GF-D8 (cell line): ENCODE results near the gene ALLC.
"Not testable (repeated sequence)": the region's sequence is repeated elsewhere in the genome, so short reads cannot be mapped to it uniquely, and the experiment has no call there.

Experiments
- DNase-seq: peaks from one replicate; lab custom pipeline; 2025; lab: John Stamatoyannopoulos, UW

The ALLC gene

DNA sequence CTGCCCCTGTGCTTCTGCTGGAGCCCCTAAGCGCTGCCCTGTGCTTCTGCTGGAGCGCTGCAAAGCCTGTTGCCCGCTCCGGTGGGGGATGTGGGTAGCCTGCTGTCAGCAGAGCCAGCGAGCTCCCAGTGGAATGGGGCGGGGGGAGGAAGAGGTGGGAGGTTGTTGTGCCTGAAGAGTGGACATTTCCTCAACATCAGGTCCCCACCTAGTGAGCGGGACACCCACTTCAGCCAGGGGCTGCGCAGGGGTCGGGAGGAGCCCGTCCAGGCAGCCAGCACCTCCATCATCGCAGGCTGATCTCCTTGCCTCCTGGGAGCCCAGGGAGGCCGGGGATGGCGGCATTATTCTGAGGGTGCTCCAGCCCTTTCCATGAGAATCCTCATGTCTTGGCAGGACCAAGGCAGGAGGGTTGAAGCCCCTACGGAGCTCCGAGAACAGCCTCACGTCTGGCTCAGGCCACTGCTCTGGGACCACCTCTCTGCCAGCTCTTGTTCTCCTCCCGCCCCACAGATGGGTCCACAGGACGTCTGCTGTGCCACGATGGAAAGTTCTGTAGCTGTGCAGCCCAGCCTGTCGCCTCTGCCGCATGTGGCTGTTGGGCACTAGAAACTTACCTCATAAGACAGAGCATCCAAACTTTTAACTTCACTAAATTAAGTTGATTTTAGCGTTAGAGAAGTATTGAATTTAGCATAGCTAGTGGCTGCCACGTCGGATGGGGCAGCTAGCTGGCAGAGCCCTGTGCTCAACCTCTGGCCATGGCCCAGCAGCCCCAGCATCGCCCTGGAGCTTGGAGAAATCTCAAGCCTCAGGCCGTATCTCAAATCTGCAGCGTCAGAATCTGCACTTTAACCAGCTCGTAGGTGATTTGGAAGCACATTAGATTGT, 1.9 kb upstream of the ALLC start:
- no peak for DNase-seq

DNA sequence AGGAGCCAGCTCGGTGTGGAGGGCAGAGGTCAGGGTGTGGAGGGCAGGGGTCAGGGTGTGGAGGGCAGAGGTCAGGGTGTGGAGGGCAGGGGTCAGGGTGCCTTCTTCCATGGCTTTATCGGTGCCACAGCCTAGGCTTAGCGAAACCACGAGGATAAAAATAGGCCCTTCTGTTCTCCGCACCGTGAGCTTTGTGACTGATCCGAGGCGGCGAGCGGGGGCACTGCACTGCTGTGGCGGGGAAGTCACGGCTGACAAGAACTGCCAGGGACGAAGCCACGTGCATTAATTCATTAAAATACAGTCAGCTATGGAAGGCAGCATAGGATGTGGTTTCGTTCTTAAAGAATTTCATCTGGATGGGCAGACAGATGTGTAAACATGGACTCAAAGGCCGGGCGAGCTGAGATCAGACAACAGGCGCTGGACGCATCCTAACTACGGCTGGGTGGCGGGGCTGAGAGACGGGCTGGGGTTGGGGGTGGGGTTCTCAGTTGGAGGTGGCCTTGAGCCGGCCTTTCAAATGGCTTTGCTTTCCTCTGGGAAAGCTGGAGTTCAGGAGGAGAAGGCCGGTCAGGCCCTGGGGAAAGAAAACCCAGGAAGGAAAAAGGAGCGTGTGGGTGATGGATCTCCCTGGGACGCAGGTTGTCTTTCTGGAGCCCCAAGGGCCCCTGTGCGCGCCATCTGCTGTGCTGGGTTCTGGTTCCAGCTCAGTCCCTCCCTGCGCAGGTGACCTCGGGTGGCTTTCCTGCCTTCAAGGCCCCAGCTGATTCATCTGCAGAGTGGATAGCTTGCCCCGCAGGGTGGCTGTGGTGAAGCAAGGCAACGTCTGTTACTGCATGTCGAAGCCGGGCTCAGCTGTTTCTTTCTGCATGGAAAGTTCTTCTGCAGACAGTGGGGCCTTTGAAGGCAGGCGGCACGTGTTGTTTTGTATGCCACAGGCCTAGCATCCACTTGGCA, 958 bp upstream of the ALLC start:
- no peak for DNase-seq

DNA sequence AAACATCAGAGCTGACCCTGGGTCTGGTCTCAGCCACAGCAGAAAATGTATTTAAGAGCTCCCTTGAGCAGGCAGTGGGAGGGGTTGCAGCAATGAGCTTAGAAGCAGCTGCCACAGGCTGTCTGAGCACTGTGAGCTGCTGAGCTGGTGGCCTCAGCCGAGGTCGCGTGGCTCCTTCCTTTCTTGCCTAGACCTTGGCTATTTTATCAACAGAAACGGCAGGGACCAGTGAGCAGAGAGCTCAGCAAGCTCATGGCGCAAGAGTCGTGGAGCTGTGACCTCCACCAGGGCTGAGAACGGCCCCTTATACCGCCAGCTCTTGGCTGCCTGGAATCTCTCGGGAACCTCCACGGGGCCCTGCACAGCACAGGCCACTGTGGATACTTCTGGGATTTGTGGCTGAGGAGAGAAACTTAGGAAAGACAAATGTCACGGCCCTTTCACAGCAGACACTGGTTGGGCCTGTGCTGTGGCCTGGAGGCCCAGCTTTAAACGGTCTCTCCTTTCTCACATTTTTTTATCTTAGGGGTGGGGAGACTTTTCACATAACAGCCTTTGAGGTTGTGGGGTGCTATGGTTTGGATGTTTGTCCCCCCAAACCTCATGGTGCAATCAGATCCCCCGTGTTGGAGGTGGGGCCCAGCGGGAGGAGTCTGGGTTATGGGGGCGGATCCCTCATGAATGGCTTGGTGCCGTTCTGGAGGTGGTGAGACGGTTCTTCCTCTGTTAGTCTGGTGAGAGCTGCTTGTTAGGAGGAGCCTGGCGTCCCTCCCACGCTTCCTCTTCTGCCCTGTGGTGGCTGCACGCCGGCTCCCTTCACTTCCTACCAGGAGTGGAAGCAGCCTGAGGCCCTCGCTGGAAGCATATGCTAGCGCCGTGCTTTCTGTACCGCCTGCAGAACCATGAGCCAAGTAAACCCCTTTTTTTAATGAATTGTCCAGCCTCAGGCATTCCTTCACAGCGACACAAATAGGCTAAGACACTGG, 1.7 kb downstream of the ALLC start:
- peak; percentile 75 for DNase-seq

DNA sequence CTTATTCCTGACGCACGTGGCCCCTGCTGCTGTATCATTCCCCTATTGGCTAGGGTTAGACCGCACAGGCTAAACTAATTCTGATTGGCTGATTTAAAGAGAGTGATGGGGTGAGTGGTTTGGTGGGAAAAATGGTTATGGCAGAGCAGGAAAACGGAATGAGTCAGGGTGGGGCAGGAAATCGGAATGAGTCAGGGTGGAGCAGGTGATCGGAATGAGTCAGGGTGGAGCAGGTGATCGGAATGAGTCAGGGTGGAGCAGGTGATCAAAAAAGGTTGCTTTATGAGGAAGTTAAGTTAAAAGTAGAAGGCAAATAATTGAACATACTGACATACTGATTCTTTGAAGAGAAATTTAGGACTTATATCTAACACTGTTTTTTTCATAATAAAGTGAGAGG, 2.6 kb downstream of the ALLC start:
- not testable (repeated sequence) for DNase-seq

DNA sequence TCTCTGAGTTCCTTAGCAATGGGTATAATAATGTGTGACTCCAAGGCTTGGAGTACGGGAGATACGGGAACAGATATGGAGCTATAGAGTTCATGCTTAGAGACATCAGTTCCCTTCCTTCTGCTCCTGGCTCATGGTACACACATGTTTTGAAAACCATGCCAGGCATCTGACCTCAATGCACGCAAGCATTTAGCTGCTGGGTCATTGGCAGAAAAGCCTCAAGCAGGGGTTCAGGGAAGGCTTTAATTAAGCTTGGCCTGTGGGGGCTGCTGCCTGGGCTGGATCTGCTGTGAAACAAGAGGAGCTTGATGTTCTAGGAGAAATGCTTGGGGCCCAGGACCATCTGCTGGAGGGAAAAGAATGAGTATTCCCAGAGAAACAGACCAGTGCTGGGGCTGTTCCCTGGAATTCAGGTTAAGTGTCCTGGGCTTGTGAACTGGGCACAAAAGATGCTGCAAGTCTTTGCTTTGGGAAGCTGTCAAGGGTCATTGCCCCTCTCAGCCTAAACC, 3.2 kb downstream of the ALLC start:
- DNase-seq = no peak

DNA sequence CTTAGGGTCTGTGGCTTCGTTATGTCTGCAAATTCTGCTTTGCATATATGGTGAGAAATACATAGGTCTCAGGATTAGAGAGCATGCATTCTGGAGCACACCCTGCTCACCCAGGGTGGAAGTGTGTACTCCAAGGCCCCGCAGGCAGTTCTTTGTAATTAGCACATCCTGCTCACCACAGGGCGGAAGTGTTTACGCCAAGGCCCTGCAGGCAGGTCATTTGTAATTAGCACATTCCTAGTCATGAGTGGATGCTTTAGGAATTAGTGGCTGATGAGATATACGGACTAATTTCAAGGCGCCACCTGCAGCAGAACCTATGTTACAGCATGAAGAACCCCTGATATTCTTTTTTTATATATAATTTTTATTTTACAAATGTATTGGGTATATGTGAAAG, 4.2 kb downstream of the ALLC start:
- DNase-seq = peak; percentile 46

DNA sequence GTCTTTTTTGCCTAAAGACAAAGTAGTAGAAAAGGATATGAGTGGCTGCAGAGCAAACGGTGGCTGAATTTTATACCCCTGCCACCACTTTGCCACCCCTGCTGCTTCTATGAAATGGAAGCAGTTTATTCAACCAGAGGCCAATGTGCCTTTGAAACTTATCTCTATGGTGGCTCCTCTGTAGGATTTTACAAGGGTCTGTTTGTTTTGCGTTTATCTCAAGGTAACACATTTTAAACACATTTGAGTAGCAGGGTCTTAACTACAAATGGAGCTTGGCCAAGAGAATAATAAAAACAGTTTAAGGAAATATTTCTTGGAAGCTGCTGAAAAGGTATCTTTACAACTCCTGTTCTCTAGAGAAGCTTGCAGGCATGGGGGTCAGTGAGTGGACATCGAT, 6.1 kb downstream of the ALLC start:
- DNase-seq = no peak

- no peak for DNase-seq
These were observed 6.9 kb downstream of the ALLC start for GRCh38 chr2:3664925-3665324.

GRCh38 chr2:3665886-3666612, 8.0 kb downstream of the ALLC start:
- no peak for DNase-seq

GRCh38 chr2:3666613-3666975, 8.6 kb downstream of the ALLC start:
- no peak for DNase-seq

DNA sequence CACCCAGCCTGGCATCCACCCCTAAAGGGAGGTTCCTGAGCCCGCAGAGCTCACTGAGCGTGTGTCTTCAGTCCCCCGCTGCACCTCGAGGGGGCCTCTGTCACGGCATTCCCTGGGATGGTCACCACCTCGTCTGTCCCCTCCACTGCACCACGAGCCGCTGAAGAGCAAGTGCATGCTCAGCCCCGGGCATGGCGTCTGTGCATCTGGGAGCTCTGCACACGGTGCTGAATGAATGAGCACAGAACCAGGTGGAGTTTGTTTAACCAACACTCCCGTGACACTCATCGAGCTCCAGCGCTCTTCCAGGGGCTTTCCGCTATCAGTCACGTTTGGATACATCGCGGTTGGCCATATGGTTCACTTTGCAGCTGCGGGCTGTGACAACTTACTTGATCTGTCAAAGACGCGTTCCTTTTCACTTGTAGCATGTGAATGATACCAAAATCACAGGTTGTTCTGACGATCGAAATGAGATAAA, 9.2 kb downstream of the ALLC start:
- no peak for DNase-seq

DNA sequence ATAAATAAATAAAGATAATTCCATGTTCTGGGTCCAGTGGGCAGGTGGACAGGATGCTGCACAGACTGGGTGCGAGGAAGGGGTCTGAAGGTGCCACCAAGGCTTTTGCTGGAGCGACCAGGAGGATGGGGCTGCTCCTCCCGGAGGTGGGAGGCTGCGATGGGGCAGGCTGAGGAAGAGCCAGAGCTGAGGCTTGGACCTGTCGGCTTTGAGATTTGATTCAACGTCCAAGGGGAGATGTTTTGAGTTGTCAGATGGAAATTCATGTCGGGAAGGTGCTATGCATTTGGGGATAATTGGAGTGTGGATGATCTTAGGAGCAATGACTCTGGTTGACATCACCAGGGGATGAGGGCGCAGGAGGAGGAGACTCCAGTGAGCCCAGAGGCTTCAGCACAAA, 11.7 kb downstream of the ALLC start:
- no peak for DNase-seq

GRCh38 chr2:3670376-3670775, 12.4 kb downstream of the ALLC start:
- DNase-seq = no peak

- no peak for DNase-seq
These were observed 12.9 kb downstream of the ALLC start for GRCh38 chr2:3670941-3671340.

DNA sequence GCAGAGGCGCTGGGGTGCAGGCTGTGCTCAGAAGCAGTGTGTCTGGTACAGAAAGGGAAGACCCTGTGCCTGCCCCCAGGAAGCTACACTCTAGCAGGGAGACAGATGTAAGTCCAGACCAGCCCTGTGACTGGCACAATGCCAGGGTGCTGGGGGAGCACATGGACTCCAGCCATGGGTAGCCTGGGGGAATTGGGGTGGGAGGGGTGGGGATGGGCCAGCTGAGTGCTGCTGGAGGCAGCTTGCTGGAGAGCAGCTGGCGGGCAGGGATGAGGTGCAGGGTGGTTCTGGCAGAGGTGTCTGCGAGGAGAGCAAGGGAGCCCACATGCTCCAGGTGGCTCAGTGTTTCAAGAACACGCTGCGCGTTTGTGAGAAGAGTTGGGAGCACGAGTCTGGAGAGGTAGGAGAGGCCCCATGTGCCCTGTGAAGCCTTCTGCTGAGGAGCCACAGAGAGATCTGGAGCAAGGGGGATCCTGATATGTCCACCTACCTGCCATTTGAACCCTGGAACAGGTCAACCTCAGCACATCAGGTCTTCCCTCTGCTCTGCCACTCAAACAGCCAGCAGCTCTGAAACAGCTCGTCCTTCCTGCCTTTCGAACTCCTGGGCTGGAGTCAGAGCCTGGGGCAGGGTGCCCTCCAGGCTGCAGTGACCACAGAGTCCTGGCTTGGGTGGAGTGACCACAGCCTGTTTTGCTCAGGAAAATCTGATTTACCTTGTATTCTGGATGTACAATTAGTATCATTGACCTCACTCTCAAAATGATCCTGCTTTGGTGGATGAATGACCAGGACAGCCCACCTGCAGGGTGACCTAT, 15.1 kb downstream of the ALLC start:
- DNase-seq = no peak

GRCh38 chr2:3674066-3674845, 16.3 kb downstream of the ALLC start:
- no peak for DNase-seq

DNA sequence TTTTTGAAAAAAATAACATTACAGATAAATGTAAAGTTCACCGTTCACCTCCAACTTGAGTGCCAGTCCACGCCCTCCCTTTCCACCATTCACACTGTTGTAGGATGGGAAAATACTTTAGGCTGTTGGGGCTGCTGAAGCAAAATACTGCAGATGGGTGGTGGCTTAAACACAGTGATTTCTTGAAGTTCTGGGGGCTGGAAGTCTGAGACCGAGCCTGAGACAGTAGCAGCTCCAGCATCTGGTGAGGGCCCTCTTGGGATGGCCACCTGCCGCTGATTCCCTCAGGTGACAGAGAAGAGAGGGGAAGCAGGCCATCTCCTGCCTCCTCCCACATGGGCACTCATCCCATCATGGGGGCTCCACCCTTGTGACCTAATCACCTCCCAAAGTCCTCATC, 17.7 kb downstream of the ALLC start:
- DNase-seq = no peak

DNA sequence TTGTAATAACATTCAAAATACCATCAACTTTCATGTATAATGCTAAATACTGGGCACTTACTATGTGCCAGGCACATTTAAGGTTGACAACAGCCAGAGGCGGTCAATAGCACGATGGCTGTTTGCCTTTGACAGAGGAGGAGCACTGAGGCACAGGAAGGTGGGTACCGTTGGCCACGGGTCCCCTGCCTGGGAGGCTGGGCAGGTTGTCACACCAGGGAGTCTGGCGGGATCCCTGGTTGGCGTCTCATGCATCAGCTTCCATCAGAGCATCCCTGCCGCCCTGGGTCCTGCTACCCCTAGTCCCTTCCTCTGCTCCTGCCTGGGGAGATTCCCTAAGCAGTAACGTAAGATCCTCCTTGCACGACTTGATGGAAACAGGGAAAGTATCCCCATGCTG, 19.4 kb downstream of the ALLC start:
- DNase-seq = no peak

- no peak for DNase-seq
These were observed 20.2 kb downstream of the ALLC start for GRCh38 chr2:3678212-3678611.
